Nucleus accumbens (tissue), 56 donors: Measurements from ENCODE around the gene EEF1AKMT3.

Experiments used
- DNase-seq, 56 donors: peaks; one replicate each; lab custom pipeline; 2025; lab: John Stamatoyannopoulos, UW

EEF1AKMT3 gene

GRCh38 chr12:57772429-57773322 is at the start of gene EEF1AKMT3:
EEF1AKMT3 (plus strand) TSS chr12:57772614; CDS start chr12:57772725, 111 bp downstream.
- peak in 35 of 56 donors; percentile 21 to 76 (median 58) for DNase-seq

- DNase-seq: no peak
Measured at GRCh38 chr12:57722716-57723629, 49.4 kb upstream of the EEF1AKMT3 start.

GRCh38 chr12:57723630-57723962 is 48.8 kb upstream of the EEF1AKMT3 start:
- no peak for DNase-seq

GRCh38 chr12:57724003-57724935 is 48.1 kb upstream of the EEF1AKMT3 start:
- DNase-seq: no peak

- DNase-seq: no peak
Measured at GRCh38 chr12:57724936-57725740, 47.3 kb upstream of the EEF1AKMT3 start.

- DNase-seq: no peak
Measured at GRCh38 chr12:57725851-57726150, 46.6 kb upstream of the EEF1AKMT3 start.

GRCh38 chr12:57726151-57726883 is 46.1 kb upstream of the EEF1AKMT3 start:
- DNase-seq: peak in 45 of 56 donors; percentile 7 to 73 (median 32)

- DNase-seq: peak in 2 of 56 donors; percentile 12 to 40
Measured at GRCh38 chr12:57726884-57727757, 45.3 kb upstream of the EEF1AKMT3 start.

GRCh38 chr12:57727758-57728395 is 44.5 kb upstream of the EEF1AKMT3 start:
- no peak for DNase-seq

- DNase-seq: no peak
Measured at GRCh38 chr12:57729321-57729844, 43.0 kb upstream of the EEF1AKMT3 start.

- no peak for DNase-seq
Measured at GRCh38 chr12:57730336-57731067, 41.9 kb upstream of the EEF1AKMT3 start.

GRCh38 chr12:57731411-57732080 is 40.9 kb upstream of the EEF1AKMT3 start:
- no peak for DNase-seq

- no peak for DNase-seq
Measured at GRCh38 chr12:57732270-57732669, 40.1 kb upstream of the EEF1AKMT3 start.

GRCh38 chr12:57732726-57733593 is 39.5 kb upstream of the EEF1AKMT3 start:
- DNase-seq: no peak

- no peak for DNase-seq
Measured at GRCh38 chr12:57733928-57734327, 38.5 kb upstream of the EEF1AKMT3 start.
